GM19468 (cell line): ENCODE data around the gene TYRP1.

Experiments used
- ATAC-seq: cut with Tn5 transposase; IDR thresholded peaks from one replicate; pipeline ENCODE4 v1.9.1; 2021; ENCODE audit warnings: mild to moderate bottlenecking, moderate library complexity, moderate number of reproducible peaks; ENCODE audit not compliant: unreplicated experiment; ENCODE audit errors: extremely low read depth

TYRP1 gene

GRCh38 chr9:12730198-12730597 lies 37.0 kb downstream of the TYRP1 start:
- no peak for ATAC-seq

- no peak for ATAC-seq
Observed at GRCh38 chr9:12730927-12731326, 37.7 kb downstream of the TYRP1 start.

- no peak for ATAC-seq
Observed at GRCh38 chr9:12732971-12733370, 39.8 kb downstream of the TYRP1 start.

GRCh38 chr9:12735665-12736064 lies 42.5 kb downstream of the TYRP1 start:
- ATAC-seq = no peak

- ATAC-seq = no peak
Observed at GRCh38 chr9:12737871-12738270, 44.7 kb downstream of the TYRP1 start.

GRCh38 chr9:12739014-12739652 lies 45.9 kb downstream of the TYRP1 start:
- ATAC-seq = no peak

GRCh38 chr9:12740845-12741244 lies 47.7 kb downstream of the TYRP1 start:
- no peak for ATAC-seq

- no peak for ATAC-seq
Observed at GRCh38 chr9:12748016-12748415, 54.8 kb downstream of the TYRP1 start.

GRCh38 chr9:12748954-12749353 lies 55.8 kb downstream of the TYRP1 start:
- no peak for ATAC-seq

- ATAC-seq = no peak
Observed at GRCh38 chr9:12753931-12754330, 60.7 kb downstream of the TYRP1 start.

- ATAC-seq = no peak
Observed at GRCh38 chr9:12759761-12760160, 66.6 kb downstream of the TYRP1 start.
